Breast epithelium (tissue), 3 donors: ENCODE measurements around the gene TGM5.

Experiments used
- POLR2AphosphoS5 ChIP-seq, 3 donors: sonication (generic); formaldehyde crosslinking; IDR thresholded peaks; one replicate each; pipeline ENCODE4 v1.6.1; 2017; ENCODE audit warnings: antibody characterized with exemption in 3 of 3
- TF ChIP-seq, protein P1 (sequence below), 3 donors: fragments of 450-650 bp; IDR thresholded peaks; one replicate each; pipeline ENCODE4 v1.5.1; 2016 to 2017; ENCODE audit warnings: antibody characterized with exemption in 3 of 3, mild to moderate bottlenecking in 3 of 3, moderate library complexity in 3 of 3

DNA sequence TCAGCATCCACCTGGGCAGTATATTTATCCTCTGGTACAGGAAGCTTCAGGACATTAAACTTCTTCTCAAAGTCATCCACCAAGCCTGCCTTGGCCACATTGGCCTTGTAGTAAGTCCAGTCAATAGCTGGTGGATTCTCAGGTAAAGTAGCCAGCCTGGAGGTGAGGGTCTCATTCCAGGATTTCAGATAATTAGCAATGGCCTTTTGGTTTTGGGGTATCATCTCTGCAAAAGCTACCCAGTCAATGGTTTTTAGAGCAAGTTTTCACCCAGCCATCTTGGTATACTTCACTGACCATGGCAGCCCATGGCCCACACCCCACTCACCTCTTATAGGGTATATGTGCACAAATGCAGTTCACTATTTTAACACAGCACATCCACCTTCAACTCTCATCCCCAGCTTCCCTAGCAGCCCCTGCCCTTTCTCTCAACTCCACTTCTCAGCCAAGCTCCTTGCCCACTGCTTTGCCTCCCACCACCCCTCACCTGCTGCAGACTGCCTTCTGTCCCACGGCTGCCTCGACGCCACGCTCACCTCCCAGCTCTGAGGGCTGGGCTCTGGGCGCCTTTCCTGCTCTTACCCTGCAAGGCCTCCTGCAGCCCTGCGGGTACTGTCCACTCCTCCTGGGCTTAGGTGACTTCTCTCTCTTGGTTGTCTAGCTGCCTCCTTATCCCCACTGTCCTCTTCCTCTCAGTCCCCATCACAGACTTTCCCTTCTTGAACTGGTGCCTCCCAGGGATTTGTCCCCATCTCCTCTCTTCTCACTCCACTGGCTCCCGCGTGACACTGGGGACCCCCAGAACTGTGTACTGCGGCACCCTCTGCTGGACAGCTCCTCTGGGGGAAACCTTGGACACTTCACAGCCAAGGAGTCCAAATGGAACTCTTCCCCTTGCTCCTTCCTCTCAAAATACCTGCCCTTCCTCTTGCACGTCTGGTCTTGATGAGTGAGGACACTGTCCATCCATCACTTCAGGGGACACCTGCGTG is 1.7 kb upstream of the TGM5 start:
- TF ChIP-seq, protein P1, sequence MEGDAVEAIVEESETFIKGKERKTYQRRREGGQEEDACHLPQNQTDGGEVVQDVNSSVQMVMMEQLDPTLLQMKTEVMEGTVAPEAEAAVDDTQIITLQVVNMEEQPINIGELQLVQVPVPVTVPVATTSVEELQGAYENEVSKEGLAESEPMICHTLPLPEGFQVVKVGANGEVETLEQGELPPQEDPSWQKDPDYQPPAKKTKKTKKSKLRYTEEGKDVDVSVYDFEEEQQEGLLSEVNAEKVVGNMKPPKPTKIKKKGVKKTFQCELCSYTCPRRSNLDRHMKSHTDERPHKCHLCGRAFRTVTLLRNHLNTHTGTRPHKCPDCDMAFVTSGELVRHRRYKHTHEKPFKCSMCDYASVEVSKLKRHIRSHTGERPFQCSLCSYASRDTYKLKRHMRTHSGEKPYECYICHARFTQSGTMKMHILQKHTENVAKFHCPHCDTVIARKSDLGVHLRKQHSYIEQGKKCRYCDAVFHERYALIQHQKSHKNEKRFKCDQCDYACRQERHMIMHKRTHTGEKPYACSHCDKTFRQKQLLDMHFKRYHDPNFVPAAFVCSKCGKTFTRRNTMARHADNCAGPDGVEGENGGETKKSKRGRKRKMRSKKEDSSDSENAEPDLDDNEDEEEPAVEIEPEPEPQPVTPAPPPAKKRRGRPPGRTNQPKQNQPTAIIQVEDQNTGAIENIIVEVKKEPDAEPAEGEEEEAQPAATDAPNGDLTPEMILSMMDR (IDR thresholded peaks at IDR 0.05): no peak
- TF ChIP-seq POLR2AphosphoS5 (IDR thresholded peaks at IDR 0.05): no peak
